Activated CD4-positive, alpha-beta T cell treated with anti-CD3 and anti-CD28 coated beads, Interleukin-2, amount 10 ng/mL, durations not matched to agents 7 days and 5 days (primary cell): ENCODE measurements around the gene SLC35E4. TPM values are rescaled to one million over a fixed set of nuclear protein-coding genes. Genes with fewer than 3 reads are reported as not detected.

ENCODE experiments used
- CTCF ChIA-PET: fragments of 350-600 bp; sonication (Branson Sonifier 250); formaldehyde crosslinking; loops from one replicate; lab custom pipeline; 2021; ENCODE audit warnings: antibody characterized with exemption; lab: Charles Lee
- POLR2A ChIA-PET: fragments of 350-600 bp; sonication (Branson Sonifier 250); formaldehyde crosslinking; loops from one replicate; lab custom pipeline; 2021; ENCODE audit warnings: antibody characterized with exemption; lab: Charles Lee
- DNase-seq: peaks from one replicate; pipeline ENCODE4 v3.0.0-alpha.2; 2020
- H3K27ac Mint-ChIP-seq: one replicate; pipeline ENCODE4 v1.8.0; 2021; ENCODE audit warnings: mild to moderate bottlenecking, moderate library complexity, mixed read lengths
- H3K27me3 Mint-ChIP-seq: one replicate; pipeline ENCODE4 v1.8.0; 2021; ENCODE audit warnings: mixed read lengths
- H3K36me3 Mint-ChIP-seq: one replicate; pipeline ENCODE4 v1.8.0; 2021; ENCODE audit warnings: low read depth, mixed read lengths
- H3K4me1 Mint-ChIP-seq: one replicate; pipeline ENCODE4 v1.8.0; 2021; ENCODE audit warnings: mixed read lengths
- H3K4me3 Mint-ChIP-seq: one replicate; pipeline ENCODE4 v1.8.0; 2021; ENCODE audit warnings: mild to moderate bottlenecking, moderate library complexity, mixed read lengths
- H3K9me3 Mint-ChIP-seq: one replicate; pipeline ENCODE4 v1.8.0; 2021; ENCODE audit warnings: mixed read lengths
- total RNA-seq, 2 experiments: library from RNA; stranded (reverse); gene quantifications; one replicate each; pipeline ENCODE4 v1.2.3, GENCODE V29; 2021

The SLC35E4 gene
- total RNA-seq, 2 experiments from 2014 or later, result 1.8 to 2.5 TPM

GRCh38 chr22:30604723-30605122, 30.9 kb upstream of the SLC35E4 start:
- no peak for DNase-seq
- no peak overlapping the region for H3K27ac Mint-ChIP-seq
- H3K36me3 Mint-ChIP-seq, result no peaks in the 10 kb centered on the region
- H3K27me3 Mint-ChIP-seq, result peaks cover 1% of the 10 kb centered on the region
- ChIA-PET CTCF (no interaction called here), POLR2A (no interaction called here)
- no peak overlapping the region for H3K4me3 Mint-ChIP-seq
- H3K4me1 Mint-ChIP-seq, result peaks cover 38% of the 10 kb centered on the region
- no peaks in the 10 kb centered on the region for H3K9me3 Mint-ChIP-seq

- peaks cover 45% of the 10 kb centered on the region for H3K4me1 Mint-ChIP-seq
- CTCF ChIA-PET, result interaction anchor here (0.6 to 2.9 kb wide), 5 partner anchors 10 to 347 kb away, joined by 3 to 11 read pairs (median 5); no protein-coding TSS in a partner anchor
- no peaks in the 10 kb centered on the region for H3K9me3 Mint-ChIP-seq
- H3K27me3 Mint-ChIP-seq, result peaks cover 1% of the 10 kb centered on the region
- POLR2A ChIA-PET, result no interaction called here
- DNase-seq, result peak; percentile 49
- no peak overlapping the region for H3K4me3 Mint-ChIP-seq
- no peak overlapping the region for H3K27ac Mint-ChIP-seq
- no peaks in the 10 kb centered on the region for H3K36me3 Mint-ChIP-seq
Measured at GRCh38 chr22:30605449-30606110, 30.0 kb upstream of the SLC35E4 start.

DNA sequence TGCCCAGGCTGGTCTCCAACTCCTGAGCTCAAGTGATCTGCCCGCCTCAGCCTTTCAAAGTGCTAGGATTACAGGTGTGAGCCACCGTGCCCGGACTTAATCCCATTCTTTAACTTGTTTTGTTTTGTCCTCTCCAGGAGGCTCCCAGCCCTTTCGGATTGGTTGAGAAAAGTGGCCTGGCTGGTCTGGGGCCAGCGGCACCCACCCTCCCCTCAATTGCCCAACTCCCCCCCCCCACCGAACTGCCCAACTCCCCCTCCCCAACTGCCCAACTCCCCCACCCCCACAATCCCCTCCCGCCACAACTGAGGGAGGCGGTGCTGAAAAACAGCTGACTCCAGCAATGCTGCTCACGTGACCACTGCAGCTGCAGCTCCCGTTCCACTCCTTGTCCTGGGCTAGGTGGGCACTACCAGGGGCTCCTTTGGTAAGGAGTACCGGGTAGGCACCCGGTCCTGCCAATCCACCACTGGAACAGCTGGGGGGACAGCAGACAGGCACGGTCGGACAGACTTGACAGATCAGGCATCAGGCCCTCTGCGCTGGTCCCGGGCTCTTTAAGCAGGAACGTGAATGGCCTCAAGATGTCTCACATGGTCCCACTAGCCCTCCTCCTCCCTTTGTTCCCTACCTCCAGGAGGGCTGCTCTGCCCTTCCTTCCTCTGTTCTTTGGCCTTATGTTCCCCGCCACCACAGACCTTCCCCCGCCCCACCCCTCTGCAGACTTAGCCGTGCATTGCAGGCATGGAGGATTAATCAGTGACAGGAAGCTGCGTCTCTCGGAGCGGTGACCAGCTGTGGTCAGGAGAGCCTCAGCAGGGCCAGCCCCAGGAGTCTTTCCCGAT, 28.9 kb upstream of the SLC35E4 start, which contains the start of gene TCN2:
Gene TCN2 (plus strand): TSS at position 720 of the 845 bp plus-strand sequence. CDS start 158 bp downstream, outside the sequence.
- Mint-ChIP-seq H3K4me3 (peak within 1 kb of the TSS; percentile 51), H3K36me3 (no peaks in the 10 kb centered on the region), H3K27me3 (peaks cover 1% of the 10 kb centered on the region), H3K9me3 (no peaks in the 10 kb centered on the region), H3K27ac (peak within 1 kb of the TSS; percentile 84), H3K4me1 (peaks cover 45% of the 10 kb centered on the region)
- ChIA-PET CTCF (interaction anchor here (0.5 to 2.9 kb wide), 7 partner anchors 9 to 345 kb away, joined by 3 to 11 read pairs (median 5); no protein-coding TSS in a partner anchor), POLR2A (interaction anchor here (0.7 kb wide), 1 partner anchor 38 kb away, joined by 3 read pairs; no protein-coding TSS in a partner anchor)
- DNase-seq, result peak; percentile 36

GRCh38 chr22:30607300-30607930, 28.2 kb upstream of the SLC35E4 start:
- DNase-seq, result no peak
- Mint-ChIP-seq H3K4me1 (peaks cover 43% of the 10 kb centered on the region), H3K36me3 (no peaks in the 10 kb centered on the region), H3K27ac (peak overlapping the region; percentile 84), H3K9me3 (no peaks in the 10 kb centered on the region), H3K27me3 (peaks cover 1% of the 10 kb centered on the region), H3K4me3 (peak overlapping the region; percentile 4)
- ChIA-PET POLR2A (interaction anchor here (0.7 kb wide), 1 partner anchor 37 kb away, joined by 3 read pairs; no protein-coding TSS in a partner anchor), CTCF (interaction anchor here (0.6 to 2.9 kb wide), 8 partner anchors 9 to 156 kb away, joined by 3 to 11 read pairs (median 4); no protein-coding TSS in a partner anchor)

- DNase-seq, result no peak
- ChIA-PET CTCF (interaction anchor here (0.6 to 2.9 kb wide), 7 partner anchors 8 to 156 kb away, joined by 3 to 11 read pairs (median 4); no protein-coding TSS in a partner anchor), POLR2A (no interaction called here)
- Mint-ChIP-seq H3K9me3 (no peaks in the 10 kb centered on the region), H3K4me3 (no peak overlapping the region), H3K27me3 (peaks cover 1% of the 10 kb centered on the region), H3K36me3 (no peaks in the 10 kb centered on the region), H3K27ac (no peak overlapping the region), H3K4me1 (peaks cover 43% of the 10 kb centered on the region)
Measured at GRCh38 chr22:30607939-30608338, 27.6 kb upstream of the SLC35E4 start.

GRCh38 chr22:30609260-30610185, 26.1 kb upstream of the SLC35E4 start:
- Mint-ChIP-seq H3K27ac (peak overlapping the region; percentile 25), H3K27me3 (peaks cover 1% of the 10 kb centered on the region), H3K9me3 (no peaks in the 10 kb centered on the region), H3K4me3 (no peak overlapping the region), H3K36me3 (no peaks in the 10 kb centered on the region), H3K4me1 (peaks cover 43% of the 10 kb centered on the region)
- CTCF ChIA-PET, result interaction anchor here (0.6 to 1.5 kb wide), 4 partner anchors 10 to 132 kb away, joined by 3 to 10 read pairs (median 3); no protein-coding TSS in a partner anchor
- DNase-seq, result peak; percentile 40
- POLR2A ChIA-PET, result no interaction called here

GRCh38 chr22:30610299-30610698, 25.3 kb upstream of the SLC35E4 start:
- Mint-ChIP-seq H3K27me3 (peaks cover 1% of the 10 kb centered on the region), H3K4me3 (no peak overlapping the region), H3K36me3 (no peaks in the 10 kb centered on the region), H3K27ac (no peak overlapping the region), H3K9me3 (no peaks in the 10 kb centered on the region), H3K4me1 (peaks cover 43% of the 10 kb centered on the region)
- no peak for DNase-seq
- ChIA-PET POLR2A (no interaction called here), CTCF (interaction anchor here (0.6 to 1.5 kb wide), 3 partner anchors 9 to 132 kb away, joined by 3 to 10 read pairs (median 3); no protein-coding TSS in a partner anchor)

DNA sequence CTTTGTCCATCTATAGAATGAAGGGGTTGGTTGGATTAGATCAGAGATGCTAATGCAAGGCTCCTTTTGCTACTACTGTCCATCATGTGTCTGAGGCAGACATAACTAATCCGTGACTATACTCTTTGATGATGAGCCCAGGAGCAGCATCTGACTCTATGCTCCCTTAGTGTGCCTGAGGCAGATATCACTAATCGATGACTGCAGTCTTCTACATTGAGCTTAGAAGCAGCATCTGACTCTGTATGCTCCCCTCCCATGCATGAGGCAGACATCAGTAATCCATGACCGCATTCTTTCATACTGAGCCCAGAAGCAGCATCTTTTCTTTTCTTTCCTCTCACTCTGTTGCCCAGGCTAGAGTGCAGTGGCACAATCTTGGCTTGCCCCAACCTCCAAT, 24.4 kb upstream of the SLC35E4 start:
- Mint-ChIP-seq H3K9me3 (no peaks in the 10 kb centered on the region), H3K4me3 (no peak overlapping the region), H3K4me1 (peaks cover 36% of the 10 kb centered on the region), H3K36me3 (no peaks in the 10 kb centered on the region), H3K27me3 (peaks cover 1% of the 10 kb centered on the region), H3K27ac (no peak overlapping the region)
- POLR2A ChIA-PET, result no interaction called here
- DNase-seq, result no peak
- CTCF ChIA-PET, result interaction anchor here (0.8 to 2.1 kb wide), 2 partner anchors 11 to 152 kb away, joined by 3 to 6 read pairs; no protein-coding TSS in a partner anchor

- Mint-ChIP-seq H3K36me3 (no peaks in the 10 kb centered on the region), H3K27me3 (no peaks in the 10 kb centered on the region), H3K4me1 (peaks cover 21% of the 10 kb centered on the region), H3K9me3 (no peaks in the 10 kb centered on the region), H3K27ac (no peak overlapping the region), H3K4me3 (no peak overlapping the region)
- ChIA-PET CTCF (interaction anchor here (0.5 to 2.1 kb wide), 3 partner anchors 10 to 926 kb away, joined by 3 to 6 read pairs (median 3); no protein-coding TSS in a partner anchor), POLR2A (no interaction called here)
- DNase-seq, result no peak
Measured at GRCh38 chr22:30612789-30613188, 22.8 kb upstream of the SLC35E4 start.

- Mint-ChIP-seq H3K36me3 (no peaks in the 10 kb centered on the region), H3K27ac (no peak overlapping the region), H3K27me3 (no peaks in the 10 kb centered on the region), H3K4me3 (no peak overlapping the region), H3K9me3 (no peaks in the 10 kb centered on the region), H3K4me1 (peaks cover 10% of the 10 kb centered on the region)
- CTCF ChIA-PET, result interaction anchor here (1.4 kb wide), 1 partner anchor 20 kb away, joined by 6 read pairs; no protein-coding TSS in a partner anchor
- no peak for DNase-seq
- POLR2A ChIA-PET, result no interaction called here
Measured at GRCh38 chr22:30614268-30614667, 21.3 kb upstream of the SLC35E4 start.

- no peaks in the 10 kb centered on the region for H3K27me3 Mint-ChIP-seq
- H3K27ac Mint-ChIP-seq, result no peak overlapping the region
- peaks cover 5% of the 10 kb centered on the region for H3K4me1 Mint-ChIP-seq
- no peaks in the 10 kb centered on the region for H3K9me3 Mint-ChIP-seq
- H3K4me3 Mint-ChIP-seq, result no peak overlapping the region
- H3K36me3 Mint-ChIP-seq, result no peaks in the 10 kb centered on the region
- POLR2A ChIA-PET, result no interaction called here
- CTCF ChIA-PET, result interaction anchor here (1.4 to 3.0 kb wide), 2 partner anchors 8 to 20 kb away, joined by 6 to 11 read pairs; partner anchors contain the start of gene TCN2
- DNase-seq, result no peak
Measured at GRCh38 chr22:30614879-30615278, 20.7 kb upstream of the SLC35E4 start.
